Vagina (tissue), 2 donors: ENCODE data around the gene NSD2. TPM values are rescaled to one million over a fixed set of nuclear protein-coding genes. Genes with fewer than 3 reads are reported as not detected.

Source experiments
- DNase-seq, 2 donors: peaks; one replicate each; pipeline ENCODE4 v3.0.0-alpha.2; 2017; ENCODE audit errors: extremely low spot score in 2 of 2
- H3K27ac ChIP-seq: fragments of 200-600 bp; sonication (generic); one replicate; pipeline ENCODE4 v1.5.1; 2019
- H3K27me3 ChIP-seq: fragments of 200-600 bp; sonication (generic); one replicate; pipeline ENCODE4 v1.5.1; 2019
- H3K36me3 ChIP-seq, 2 donors: fragments of 200-600 bp; sonication (generic); one replicate each; pipeline ENCODE4 v1.5.1; 2017 to 2019
- H3K4me1 ChIP-seq: fragments of 200-600 bp; sonication (generic); one replicate; pipeline ENCODE4 v1.5.1; 2019
- H3K4me3 ChIP-seq, 2 donors: fragments of 200-600 bp; sonication (generic); 1 replicate in 1 of 2; 2 replicates in 1 of 2; pipeline ENCODE4 v1.5.1; 2016 to 2019
- H3K9me3 ChIP-seq: fragments of 200-600 bp; sonication (generic); one replicate; pipeline ENCODE4 v1.5.1; 2019
- POLR2A ChIP-seq, 2 donors: fragments of 450-650 bp; IDR thresholded peaks; one replicate each; pipeline ENCODE4 v1.6.1; 2017; ENCODE audit warnings: antibody characterized with exemption in 2 of 2, mild to moderate bottlenecking in 2 of 2, moderate library complexity in 2 of 2
- POLR2AphosphoS5 ChIP-seq, 2 donors: sonication (generic); formaldehyde crosslinking; IDR thresholded peaks; one replicate each; pipeline ENCODE4 v1.9.0; 2017; ENCODE audit warnings: antibody characterized with exemption in 2 of 2, mild to moderate bottlenecking in 2 of 2, low read depth in 1 of 2; ENCODE audit not compliant: insufficient read depth in 1 of 2
- intact Hi-C: fragments of 100-400 bp; cut with DNase I; formaldehyde crosslinking; loops from one replicate; pipeline ENCODE4 v1.15.1; 2023
- total RNA-seq: library from RNA; depleted of rRNA; stranded (reverse); fragments of >200 nt; gene quantifications from one replicate; pipeline ENCODE4 v1.2.3, GENCODE V29; 2016
- TF ChIP-seq, protein P1 (sequence below), 3 experiments: fragments of 450-650 bp in 2 of 3; fragments of 200-600 bp in 1 of 3; sonication (generic) in 1 of 3; IDR thresholded peaks; one replicate each; pipeline ENCODE4 v1.5.1; 2017 to 2019; ENCODE audit warnings: antibody characterized with exemption in 3 of 3, mild to moderate bottlenecking in 2 of 3, moderate library complexity in 2 of 3

Gene NSD2
- total RNA-seq, 1 donor from 2014 or later, result 38.5 TPM

DNA sequence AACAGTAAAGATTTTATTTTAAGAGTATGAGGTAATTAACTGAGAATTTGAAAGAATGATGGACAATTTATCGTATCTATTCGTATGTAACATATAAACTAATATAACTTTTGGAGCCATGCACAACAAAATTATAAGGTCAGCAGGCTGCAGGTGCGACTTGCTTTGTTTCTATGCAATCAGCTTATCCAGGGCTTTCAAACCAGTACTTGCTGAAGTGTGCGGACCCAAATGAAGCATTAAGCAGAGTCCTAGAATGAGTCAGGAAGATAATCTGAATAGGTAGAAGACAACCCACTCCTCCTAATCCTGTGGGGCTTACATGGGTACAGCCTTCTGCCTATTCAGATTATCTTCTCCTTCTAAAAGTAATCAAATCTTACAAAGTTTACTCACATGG is 2.1 kb downstream of the NSD2 start:
- no peak for DNase-seq
- H3K4me3 ChIP-seq, result no peak overlapping the region
- intact Hi-C loops, result no loop called here
- H3K4me1 ChIP-seq, result peaks cover 20% of the 10 kb centered on the region
- H3K36me3 ChIP-seq, result no peaks in the 10 kb centered on the region
- H3K9me3 ChIP-seq, result no peaks in the 10 kb centered on the region
- H3K27me3 ChIP-seq, result no peaks in the 10 kb centered on the region
- no peak overlapping the region for H3K27ac ChIP-seq
- no peak for TF ChIP-seq POLR2AphosphoS5 (IDR thresholded peaks at IDR 0.05; ENCODE audit: insufficient read depth in 1 of 2, low read depth in 1 of 2)
- TF ChIP-seq POLR2A (IDR thresholded peaks at IDR 0.05), result no peak
- TF ChIP-seq, protein P1, sequence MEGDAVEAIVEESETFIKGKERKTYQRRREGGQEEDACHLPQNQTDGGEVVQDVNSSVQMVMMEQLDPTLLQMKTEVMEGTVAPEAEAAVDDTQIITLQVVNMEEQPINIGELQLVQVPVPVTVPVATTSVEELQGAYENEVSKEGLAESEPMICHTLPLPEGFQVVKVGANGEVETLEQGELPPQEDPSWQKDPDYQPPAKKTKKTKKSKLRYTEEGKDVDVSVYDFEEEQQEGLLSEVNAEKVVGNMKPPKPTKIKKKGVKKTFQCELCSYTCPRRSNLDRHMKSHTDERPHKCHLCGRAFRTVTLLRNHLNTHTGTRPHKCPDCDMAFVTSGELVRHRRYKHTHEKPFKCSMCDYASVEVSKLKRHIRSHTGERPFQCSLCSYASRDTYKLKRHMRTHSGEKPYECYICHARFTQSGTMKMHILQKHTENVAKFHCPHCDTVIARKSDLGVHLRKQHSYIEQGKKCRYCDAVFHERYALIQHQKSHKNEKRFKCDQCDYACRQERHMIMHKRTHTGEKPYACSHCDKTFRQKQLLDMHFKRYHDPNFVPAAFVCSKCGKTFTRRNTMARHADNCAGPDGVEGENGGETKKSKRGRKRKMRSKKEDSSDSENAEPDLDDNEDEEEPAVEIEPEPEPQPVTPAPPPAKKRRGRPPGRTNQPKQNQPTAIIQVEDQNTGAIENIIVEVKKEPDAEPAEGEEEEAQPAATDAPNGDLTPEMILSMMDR (IDR thresholded peaks at IDR 0.05), result no peak

DNA sequence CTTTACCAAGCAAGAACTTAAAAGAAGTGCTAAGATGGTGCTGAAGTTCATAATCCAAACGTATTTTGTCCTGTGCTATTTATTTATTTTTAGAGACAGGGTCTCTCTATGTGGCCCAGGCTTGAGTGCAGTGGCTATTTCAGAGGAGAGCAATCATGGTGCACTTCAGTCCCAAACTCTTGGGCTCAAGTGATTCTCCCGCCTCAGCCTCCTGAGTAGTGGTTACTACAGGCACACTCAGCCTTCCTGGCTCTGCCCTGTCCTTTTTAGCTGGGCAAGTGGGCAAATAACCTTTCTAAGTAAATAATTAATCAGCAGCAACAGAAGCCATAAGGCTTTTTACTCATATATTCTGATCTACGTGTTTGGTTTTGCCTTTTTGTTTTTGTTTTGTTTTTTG is 2.6 kb downstream of the NSD2 start:
- Histone ChIP-seq H3K9me3 (no peaks in the 10 kb centered on the region), H3K27ac (no peak overlapping the region), H3K4me3 (no peak overlapping the region), H3K4me1 (peaks cover 20% of the 10 kb centered on the region), H3K27me3 (no peaks in the 10 kb centered on the region), H3K36me3 (no peaks in the 10 kb centered on the region)
- no peak for DNase-seq
- intact Hi-C loops, result no loop called here
- no peak for TF ChIP-seq POLR2AphosphoS5 (IDR thresholded peaks at IDR 0.05; ENCODE audit: insufficient read depth in 1 of 2, low read depth in 1 of 2)
- no peak for TF ChIP-seq POLR2A (IDR thresholded peaks at IDR 0.05)
- TF ChIP-seq, protein P1 (IDR thresholded peaks at IDR 0.05), result no peak

DNA sequence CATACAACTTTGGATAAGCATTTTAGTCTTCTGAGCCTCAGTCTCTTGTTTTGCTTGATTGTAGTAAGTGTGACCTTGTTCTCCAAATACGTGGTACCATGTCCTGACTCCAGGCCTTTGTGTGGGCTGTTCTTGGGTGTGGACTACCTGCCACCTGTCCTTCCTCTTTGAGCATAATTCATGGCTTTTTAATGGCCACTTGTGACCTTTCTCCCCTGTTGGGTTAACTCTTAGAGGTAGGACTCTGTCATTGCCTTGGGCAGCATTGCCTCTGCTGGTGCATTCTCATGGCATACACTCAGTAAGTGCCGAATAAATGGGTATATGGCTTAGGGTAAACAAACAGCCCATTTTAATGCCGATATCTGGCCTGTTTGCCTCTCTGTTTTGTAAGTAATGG is 3.0 kb downstream of the NSD2 start:
- no peak for DNase-seq
- H3K9me3 ChIP-seq, result no peaks in the 10 kb centered on the region
- no peaks in the 10 kb centered on the region for H3K36me3 ChIP-seq
- intact Hi-C loops, result no loop called here
- no peak overlapping the region for H3K27ac ChIP-seq
- no peak overlapping the region for H3K4me3 ChIP-seq
- H3K4me1 ChIP-seq, result peaks cover 20% of the 10 kb centered on the region
- TF ChIP-seq POLR2A (IDR thresholded peaks at IDR 0.05) (no peak), POLR2AphosphoS5 (IDR thresholded peaks at IDR 0.05; ENCODE audit: insufficient read depth in 1 of 2, low read depth in 1 of 2) (no peak)
- TF ChIP-seq, protein P1 (IDR thresholded peaks at IDR 0.05), result no peak
- no peaks in the 10 kb centered on the region for H3K27me3 ChIP-seq

DNA sequence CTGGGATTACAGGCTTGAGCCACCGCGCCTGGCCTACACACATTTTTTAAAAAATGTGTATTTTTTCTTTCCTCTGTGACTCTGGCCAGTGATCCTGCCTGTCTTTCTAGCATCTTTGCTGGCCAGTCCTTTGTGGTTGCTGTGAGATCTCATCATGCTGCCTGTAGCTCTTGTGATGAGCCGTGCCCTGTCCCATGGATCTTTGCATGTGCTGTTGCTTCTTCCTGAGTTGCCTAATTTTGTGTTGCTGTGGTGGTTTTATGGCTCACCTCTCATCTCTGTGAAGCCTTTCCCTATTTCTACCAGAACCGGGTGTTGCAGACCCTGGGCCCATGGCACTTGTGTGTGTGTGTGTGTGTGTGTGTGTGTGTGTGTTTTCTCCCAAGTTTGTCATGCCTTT is 8.3 kb downstream of the NSD2 start:
- H3K4me1 ChIP-seq, result no peaks in the 10 kb centered on the region
- H3K27me3 ChIP-seq, result no peaks in the 10 kb centered on the region
- TF ChIP-seq POLR2A (IDR thresholded peaks at IDR 0.05) (no peak), POLR2AphosphoS5 (IDR thresholded peaks at IDR 0.05; ENCODE audit: insufficient read depth in 1 of 2, low read depth in 1 of 2) (no peak)
- TF ChIP-seq, protein P1 (IDR thresholded peaks at IDR 0.05), result no peak
- no peaks in the 10 kb centered on the region for H3K9me3 ChIP-seq
- H3K4me3 ChIP-seq, result no peak overlapping the region
- H3K27ac ChIP-seq, result no peak overlapping the region
- intact Hi-C loops, result no loop called here
- no peak for DNase-seq
- no peaks in the 10 kb centered on the region for H3K36me3 ChIP-seq

DNA sequence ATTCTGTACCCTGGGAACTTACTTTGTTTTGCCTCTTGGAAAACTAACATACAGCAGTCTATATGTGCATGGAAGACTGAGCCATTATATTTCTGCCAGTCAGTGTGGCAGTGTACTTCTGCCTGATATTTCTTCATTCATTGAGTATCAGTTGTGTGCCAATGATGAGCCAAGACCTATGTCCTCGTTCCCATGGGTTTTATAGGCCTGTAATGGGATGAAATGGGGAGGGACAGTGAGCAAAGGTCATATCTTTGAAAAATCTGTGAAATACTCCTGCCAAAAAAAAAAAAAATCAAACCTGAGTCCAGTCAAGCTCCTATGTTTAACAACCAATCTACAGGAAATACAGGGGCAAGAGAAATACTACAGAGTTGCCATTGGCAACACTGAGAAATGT is 9.1 kb downstream of the NSD2 start:
- intact Hi-C loops, result no loop called here
- H3K27ac ChIP-seq, result no peak overlapping the region

More for the DNA sequence above, 9.1 kb downstream of the NSD2 start:
- Histone ChIP-seq H3K27me3 (no peaks in the 10 kb centered on the region), H3K9me3 (no peaks in the 10 kb centered on the region), H3K4me3 (no peak overlapping the region), H3K4me1 (no peaks in the 10 kb centered on the region), H3K36me3 (no peaks in the 10 kb centered on the region)
- TF ChIP-seq, protein P1 (IDR thresholded peaks at IDR 0.05), result no peak
- TF ChIP-seq POLR2AphosphoS5 (IDR thresholded peaks at IDR 0.05; ENCODE audit: insufficient read depth in 1 of 2, low read depth in 1 of 2), result no peak
- no peak for TF ChIP-seq POLR2A (IDR thresholded peaks at IDR 0.05)
- no peak for DNase-seq
